BLaER1 (cell line): ENCODE measurements around the gene SLC26A8.
"Not testable (repeated sequence)": the region's sequence is repeated elsewhere in the genome, so short reads cannot be mapped to it uniquely, and the experiment has no call there.

ENCODE experiments used
- H3K27ac ChIP-seq: shearing (Covaris generic); formaldehyde crosslinking; 2 replicates; pipeline ENCODE4 v1.8.1; 2022
- H3K27me3 ChIP-seq: shearing (Covaris generic); formaldehyde crosslinking; 2 replicates; pipeline ENCODE4 v1.8.1; 2022
- H3K36me3 ChIP-seq: shearing (Covaris generic); formaldehyde crosslinking; 2 replicates; pipeline ENCODE4 v1.8.1; 2022
- H3K4me1 ChIP-seq: shearing (Covaris generic); formaldehyde crosslinking; 2 replicates; pipeline ENCODE4 v1.8.1; 2022
- H3K4me2 ChIP-seq: shearing (Covaris generic); formaldehyde crosslinking; 2 replicates; pipeline ENCODE4 v1.8.1; 2022
- H3K4me3 ChIP-seq: shearing (Covaris generic); formaldehyde crosslinking; 2 replicates; pipeline ENCODE4 v1.8.1; 2022
- H3K9ac ChIP-seq: shearing (Covaris generic); formaldehyde crosslinking; 2 replicates; pipeline ENCODE4 v1.8.1; 2022
- H3K9me3 ChIP-seq: shearing (Covaris generic); formaldehyde crosslinking; 2 replicates; pipeline ENCODE4 v1.8.1; 2022
- H4K20me1 ChIP-seq: shearing (Covaris generic); formaldehyde crosslinking; 2 replicates; pipeline ENCODE4 v1.8.1; 2022
- Cebpa-rat ChIP-seq: shearing (Covaris generic); IDR thresholded peaks from 2 replicates; pipeline ENCODE4 v1.8.1; 2022

SLC26A8 gene

GRCh38 chr6:36033935-36034334 lies 9.5 kb upstream of the SLC26A8 start:
- Histone ChIP-seq H3K4me3 (no peak overlapping the region), H3K4me2 (peak overlapping the region; percentile 83), H3K36me3 (peaks cover 27% of the 10 kb centered on the region), H3K27me3 (no peaks in the 10 kb centered on the region), H3K27ac (no peak overlapping the region), H4K20me1 (peaks cover 100% of the 10 kb centered on the region), H3K4me1 (peaks cover 71% of the 10 kb centered on the region), H3K9me3 (no peaks in the 10 kb centered on the region), H3K9ac (no peak overlapping the region)
- no peak for TF ChIP-seq Cebpa-rat

DNA sequence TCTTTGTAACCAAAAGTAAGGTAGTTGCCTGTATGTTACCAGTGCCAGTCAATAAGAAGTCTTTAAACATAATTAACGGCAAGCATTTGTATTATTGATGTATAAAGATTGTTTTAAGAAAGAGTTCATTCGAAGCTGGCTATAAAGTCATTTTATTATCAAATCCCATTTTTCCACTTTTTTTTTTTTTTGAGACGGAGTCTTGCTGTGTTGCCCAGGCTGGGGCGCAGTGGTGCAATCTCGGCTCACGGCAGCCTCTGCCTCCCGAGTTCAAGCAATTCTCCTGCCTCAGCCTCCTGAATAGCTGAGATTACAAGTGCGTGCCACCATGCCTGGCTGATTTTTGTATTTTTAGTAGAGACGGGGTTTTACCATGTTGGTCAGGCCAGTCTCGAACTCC lies 8.7 kb upstream of the SLC26A8 start:
- peaks cover 93% of the 10 kb centered on the region for H4K20me1 ChIP-seq
- not testable (repeated sequence) for H3K9me3 ChIP-seq, H3K4me3 ChIP-seq, H3K27me3 ChIP-seq, H3K9ac ChIP-seq
- H3K36me3 ChIP-seq, result peaks cover 27% of the 10 kb centered on the region
- peak overlapping the region; percentile 83 for H3K4me2 ChIP-seq
- peak overlapping the region; percentile 16; the same call in 1 of the 2 replicates for H3K27ac ChIP-seq
- H3K4me1 ChIP-seq, result peaks cover 65% of the 10 kb centered on the region

GRCh38 chr6:36032261-36032660 lies 7.8 kb upstream of the SLC26A8 start:
- Histone ChIP-seq H3K36me3 (peaks cover 19% of the 10 kb centered on the region), H3K9ac (peak overlapping the region; percentile 46; the same call in 1 of the 2 replicates), H3K4me1 (peaks cover 56% of the 10 kb centered on the region), H4K20me1 (peaks cover 84% of the 10 kb centered on the region), H3K27me3 (no peaks in the 10 kb centered on the region), H3K9me3 (no peaks in the 10 kb centered on the region), H3K4me3 (no peak overlapping the region; the same call in 1 of the 2 replicates), H3K4me2 (peak overlapping the region; percentile 83), H3K27ac (peak overlapping the region; percentile 7; the same call in 1 of the 2 replicates)
- TF ChIP-seq Cebpa-rat, result no peak

DNA sequence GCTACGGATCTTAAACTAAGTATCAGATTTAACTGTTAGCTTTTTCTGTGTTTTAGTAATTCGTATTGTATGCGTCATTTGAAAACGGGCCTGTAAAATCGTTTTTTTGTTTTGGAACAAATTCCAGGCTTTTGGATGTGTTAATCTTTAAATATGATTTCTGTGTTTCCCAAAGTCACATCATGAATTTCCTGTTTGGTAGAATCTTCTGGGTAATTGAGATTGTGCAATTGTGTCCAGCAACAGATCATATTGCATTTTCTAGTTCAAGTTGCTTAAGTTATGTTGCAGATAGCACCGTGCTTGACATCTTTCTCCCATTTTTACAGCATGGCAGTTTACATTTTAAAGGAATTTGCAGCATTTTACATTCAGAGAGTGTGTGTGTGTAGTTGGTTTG lies 5.0 kb upstream of the SLC26A8 start:
- peak; percentile 66; the same call in 1 of the 2 replicates for TF ChIP-seq Cebpa-rat
- Histone ChIP-seq H3K4me1 (peaks cover 51% of the 10 kb centered on the region), H3K4me3 (peak overlapping the region; percentile 99), H3K9ac (peak overlapping the region; percentile 99), H3K4me2 (peak overlapping the region; percentile 83), H3K27me3 (peaks cover 21% of the 10 kb centered on the region), H4K20me1 (peaks cover 56% of the 10 kb centered on the region), H3K9me3 (no peaks in the 10 kb centered on the region), H3K27ac (peak overlapping the region; percentile 97), H3K36me3 (peaks cover 6% of the 10 kb centered on the region; the same call in 1 of the 2 replicates)

- Histone ChIP-seq H3K27me3 (peaks cover 26% of the 10 kb centered on the region), H3K27ac (peak overlapping the region; percentile 97), H4K20me1 (peaks cover 51% of the 10 kb centered on the region), H3K4me3 (peak overlapping the region; percentile 99), H3K9ac (peak overlapping the region; percentile 99), H3K4me2 (peak overlapping the region; percentile 83), H3K36me3 (peaks cover 6% of the 10 kb centered on the region; the same call in 1 of the 2 replicates), H3K4me1 (peaks cover 51% of the 10 kb centered on the region), H3K9me3 (no peaks in the 10 kb centered on the region)
- no peak for TF ChIP-seq Cebpa-rat
These were observed 4.5 kb upstream of the SLC26A8 start for GRCh38 chr6:36028877-36029324.

- TF ChIP-seq Cebpa-rat, result no peak
- Histone ChIP-seq H3K27me3 (peaks cover 32% of the 10 kb centered on the region), H4K20me1 (peaks cover 44% of the 10 kb centered on the region), H3K4me1 (peaks cover 47% of the 10 kb centered on the region), H3K9ac (peak overlapping the region; percentile 99), H3K4me3 (peak overlapping the region; percentile 99), H3K27ac (peak overlapping the region; percentile 97), H3K4me2 (peak overlapping the region; percentile 83), H3K36me3 (peaks cover 2% of the 10 kb centered on the region; the same call in 1 of the 2 replicates), H3K9me3 (no peaks in the 10 kb centered on the region)
These were observed 3.8 kb upstream of the SLC26A8 start for GRCh38 chr6:36028088-36028876.

- TF ChIP-seq Cebpa-rat, result no peak
- Histone ChIP-seq H4K20me1 (peaks cover 37% of the 10 kb centered on the region), H3K27me3 (peaks cover 37% of the 10 kb centered on the region), H3K4me1 (peaks cover 40% of the 10 kb centered on the region), H3K9ac (peak within 1 kb of the TSS; percentile 99), H3K4me3 (peak within 1 kb of the TSS; percentile 99), H3K4me2 (peak within 1 kb of the TSS; percentile 83), H3K27ac (peak within 1 kb of the TSS; percentile 97), H3K36me3 (no peaks in the 10 kb centered on the region; the same call in 1 of the 2 replicates), H3K9me3 (no peaks in the 10 kb centered on the region)
These were observed 3.2 kb upstream of the SLC26A8 start, which contains the start of gene MAPK14 for GRCh38 chr6:36027501-36028087. TSS of gene MAPK14 (plus strand) at chr6:36027808. CDS start at chr6:36028158, 350 bp downstream.

GRCh38 chr6:36025932-36026327 lies 1.5 kb upstream of the SLC26A8 start:
- peaks cover 37% of the 10 kb centered on the region for H3K27me3 ChIP-seq
- TF ChIP-seq Cebpa-rat, result no peak
- peaks cover 21% of the 10 kb centered on the region for H4K20me1 ChIP-seq
- no peaks in the 10 kb centered on the region for H3K9me3 ChIP-seq
- H3K4me1 ChIP-seq, result peaks cover 24% of the 10 kb centered on the region
- H3K36me3 ChIP-seq, result no peaks in the 10 kb centered on the region; the same call in 1 of the 2 replicates
- no peak overlapping the region for H3K27ac ChIP-seq
- no peak overlapping the region for H3K4me3 ChIP-seq
- no peak overlapping the region for H3K4me2 ChIP-seq
- no peak overlapping the region for H3K9ac ChIP-seq

- Histone ChIP-seq H3K9me3 (no peaks in the 10 kb centered on the region), H3K36me3 (no peaks in the 10 kb centered on the region), H4K20me1 (peaks cover 16% of the 10 kb centered on the region), H3K4me3 (no peak overlapping the region), H3K4me1 (peaks cover 18% of the 10 kb centered on the region), H3K27me3 (peaks cover 37% of the 10 kb centered on the region), H3K4me2 (no peak overlapping the region), H3K27ac (no peak overlapping the region), H3K9ac (no peak overlapping the region)
- TF ChIP-seq Cebpa-rat, result no peak
These were observed 955 bp upstream of the SLC26A8 start for GRCh38 chr6:36025260-36025931.
